CD8-positive, alpha-beta memory T cell (primary cell): ENCODE measurements around the gene HTR1A. TPM values are rescaled to one million over a fixed set of nuclear protein-coding genes. Genes with fewer than 3 reads are reported as not detected.

Experiments
- CTCF ChIA-PET: fragments of 350-600 bp; sonication (Branson Sonifier 250); formaldehyde crosslinking; loops from one replicate; lab custom pipeline; 2021; ENCODE audit warnings: antibody characterized with exemption; lab: Charles Lee
- POLR2A ChIA-PET: fragments of 350-600 bp; sonication (Branson Sonifier 250); formaldehyde crosslinking; loops from one replicate; lab custom pipeline; 2021; ENCODE audit warnings: antibody characterized with exemption; lab: Charles Lee
- DNase-seq, 5 donors: peaks; one replicate each; pipeline versions ENCODE4 v3.0.0 to v3.0.0-alpha.2; 2020 to 2022; ENCODE audit warnings: mixed read lengths in 1 of 5
- H3K27ac ChIP-seq: one replicate; pipeline ENCODE4 v1.7.0; 2013; ENCODE audit warnings: low read depth, mild to moderate bottlenecking, low read length, moderate library complexity
- H3K27me3 ChIP-seq: 2 replicates; pipeline ENCODE4 v1.7.0; 2013; ENCODE audit warnings: low read length, mild to moderate bottlenecking; ENCODE audit not compliant: insufficient read depth, poor library complexity, severe bottlenecking
- H3K36me3 ChIP-seq: 2 replicates; pipeline ENCODE4 v1.7.0; 2013; ENCODE audit warnings: mild to moderate bottlenecking, low read length, moderate library complexity; ENCODE audit not compliant: insufficient read depth
- H3K4me1 ChIP-seq: 2 replicates; pipeline ENCODE4 v1.7.0; 2013; ENCODE audit warnings: mild to moderate bottlenecking, low read length, moderate library complexity; ENCODE audit not compliant: insufficient read depth
- H3K4me3 ChIP-seq: 2 replicates; pipeline ENCODE4 v1.7.0; 2013; ENCODE audit warnings: mild to moderate bottlenecking, low read length
- H3K9me3 ChIP-seq: 2 replicates; pipeline ENCODE4 v1.7.0; 2013; ENCODE audit warnings: mild to moderate bottlenecking, low read length
- H3K27ac Mint-ChIP-seq, 8 donors: one replicate each; pipeline ENCODE4 v1.8.0; 2020 to 2021; ENCODE audit warnings: mixed read lengths in 8 of 8, mild to moderate bottlenecking in 6 of 8, inconsistent platforms in 3 of 8, moderate library complexity in 3 of 8
- H3K27me3 Mint-ChIP-seq, 2 donors: one replicate each; pipeline ENCODE4 v1.8.0; 2020 to 2021; ENCODE audit warnings: mixed read lengths in 2 of 2, mild to moderate bottlenecking in 1 of 2, moderate library complexity in 1 of 2
- H3K36me3 Mint-ChIP-seq, 3 donors: one replicate each; pipeline ENCODE4 v1.8.0; 2020 to 2021; ENCODE audit warnings: mixed read lengths in 3 of 3, inconsistent platforms in 1 of 3, mild to moderate bottlenecking in 1 of 3
- H3K4me1 Mint-ChIP-seq, 3 donors: one replicate each; pipeline ENCODE4 v1.8.0; 2020 to 2021; ENCODE audit warnings: mixed read lengths in 3 of 3, inconsistent platforms in 1 of 3, mild to moderate bottlenecking in 1 of 3
- H3K4me3 Mint-ChIP-seq, 7 donors: one replicate each; pipeline ENCODE4 v1.8.0; 2020 to 2021; ENCODE audit warnings: mixed read lengths in 7 of 7, mild to moderate bottlenecking in 6 of 7, moderate library complexity in 4 of 7, inconsistent platforms in 2 of 7
- H3K9me3 Mint-ChIP-seq, 5 donors: one replicate each; pipeline ENCODE4 v1.8.0; 2020 to 2022; ENCODE audit warnings: mixed read lengths in 5 of 5, mild to moderate bottlenecking in 3 of 5, moderate library complexity in 2 of 5, inconsistent platforms in 1 of 5
- polyA plus RNA-seq: library from polyadenylated mRNA; unstranded; fragments of 300-500 nt; fragmentation: Illumina TruSeq; gene quantifications from one replicate; pipeline ENCODE4 v1.2.3, GENCODE V29; 2021
- total RNA-seq, 2 experiments: library from RNA; stranded (reverse); gene quantifications; one replicate each; pipeline ENCODE4 v1.2.3, GENCODE V29; 2021

Gene HTR1A
- total RNA-seq = not detected
- polyA plus RNA-seq = not detected

DNA sequence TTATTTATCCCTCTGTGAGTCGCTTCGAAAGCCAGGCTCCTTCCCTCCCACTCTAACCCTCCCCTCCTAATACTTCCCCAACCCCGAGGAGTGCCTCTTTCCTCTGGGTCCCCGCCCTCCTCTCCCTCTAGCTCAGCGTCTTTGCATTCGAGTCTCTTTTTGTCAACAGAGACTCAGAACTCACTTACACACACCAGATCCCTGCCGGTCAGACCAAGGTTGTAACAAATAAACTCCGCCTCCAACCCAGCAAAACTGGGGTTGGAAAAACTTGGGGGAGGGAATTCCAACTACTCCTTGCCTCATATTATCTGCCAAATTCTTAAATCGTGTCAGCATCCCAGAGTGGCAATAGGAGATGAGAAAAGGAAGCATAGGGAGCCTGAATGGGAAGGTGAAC lies at the start of gene HTR1A:
Gene HTR1A, minus strand, starts transcription at position 167 of the 400 bp plus-strand sequence. CDS start 726 bp downstream, outside the sequence.
- ChIA-PET CTCF (no interaction called here), POLR2A (no interaction called here)
- no peaks in the 10 kb centered on the region for H3K4me1 ChIP-seq
- no peak for DNase-seq
- no peak within 1 kb of the TSS for H3K27ac ChIP-seq
- H3K4me3 ChIP-seq = no peak within 1 kb of the TSS
- no peaks in the 10 kb centered on the region for H3K9me3 ChIP-seq
- no peaks in the 10 kb centered on the region for H3K27me3 ChIP-seq
- Mint-ChIP-seq H3K4me1 (no peaks in the 10 kb centered on the region), H3K27ac (no peak within 1 kb of the TSS), H3K9me3 (peaks cover 2 to 21% (median 11%) of the 10 kb centered on the region in 5 donors), H3K27me3 (peaks cover 11 to 30% of the 10 kb centered on the region in 2 donors), H3K4me3 (no peak within 1 kb of the TSS), H3K36me3 (peaks cover 0 to 1% (median 0%) of the 10 kb centered on the region in 3 donors)
- no peaks in the 10 kb centered on the region for H3K36me3 ChIP-seq

DNA sequence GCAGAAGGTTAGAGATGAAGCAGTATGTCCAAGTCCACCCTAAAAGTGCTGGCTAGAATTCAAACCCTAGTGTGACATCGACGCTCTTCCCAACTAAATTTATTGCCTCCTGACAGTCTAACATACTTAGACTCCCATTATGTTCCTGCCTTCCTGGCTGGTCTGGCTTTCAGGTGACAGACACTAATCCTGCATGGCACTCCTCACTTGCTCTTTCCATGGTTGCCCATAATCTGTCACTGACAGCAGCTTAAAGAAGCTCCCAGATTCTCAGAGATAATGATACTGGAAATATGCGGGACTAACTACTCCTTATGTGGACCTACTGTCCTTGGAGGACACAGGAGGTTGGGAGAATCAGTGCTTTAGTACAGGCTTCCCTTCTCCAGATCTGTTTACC lies 41.7 kb upstream of the HTR1A start:
- Histone ChIP-seq H3K36me3 (no peaks in the 10 kb centered on the region), H3K4me3 (no peak overlapping the region), H3K27ac (no peak overlapping the region), H3K27me3 (no peaks in the 10 kb centered on the region), H3K9me3 (no peaks in the 10 kb centered on the region), H3K4me1 (no peaks in the 10 kb centered on the region)
- CTCF ChIA-PET = no interaction called here
- Mint-ChIP-seq H3K27me3 (no peaks in the 10 kb centered on the region), H3K36me3 (no peaks in the 10 kb centered on the region), H3K9me3 (peaks cover 0 to 2% (median 0%) of the 10 kb centered on the region in 5 donors), H3K4me3 (no peak overlapping the region), H3K4me1 (no peaks in the 10 kb centered on the region), H3K27ac (no peak overlapping the region)
- POLR2A ChIA-PET = no interaction called here
- DNase-seq = no peak

DNA sequence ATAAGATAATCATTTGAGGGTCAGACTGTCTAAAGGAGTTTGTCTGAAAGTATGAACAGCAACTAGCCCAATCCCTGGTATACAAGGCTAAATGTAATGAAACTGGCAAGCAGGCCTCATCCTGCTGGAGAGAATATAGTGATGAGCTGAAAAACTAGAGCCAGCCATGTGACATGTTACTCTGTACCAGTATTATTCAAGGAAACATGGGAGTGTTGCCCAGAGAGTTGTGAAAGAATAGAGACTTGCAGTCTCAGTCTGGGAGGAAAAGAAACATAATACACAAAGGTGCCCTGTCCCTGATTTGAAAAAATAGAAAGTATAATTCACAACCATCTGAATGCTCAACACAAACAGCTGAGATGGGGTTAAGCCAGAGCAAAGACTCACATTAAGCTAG lies 37.9 kb upstream of the HTR1A start:
- Histone ChIP-seq H3K4me3 (no peak overlapping the region), H3K27ac (no peak overlapping the region), H3K4me1 (no peaks in the 10 kb centered on the region), H3K27me3 (no peaks in the 10 kb centered on the region), H3K9me3 (no peaks in the 10 kb centered on the region), H3K36me3 (no peaks in the 10 kb centered on the region)
- H3K36me3 Mint-ChIP-seq = no peaks in the 10 kb centered on the region
- DNase-seq = no peak
- no peak overlapping the region for H3K4me3 Mint-ChIP-seq
- CTCF ChIA-PET = no interaction called here
- H3K27ac Mint-ChIP-seq = no peak overlapping the region
- H3K9me3 Mint-ChIP-seq = peaks cover 2 to 4% (median 2%) of the 10 kb centered on the region in 5 donors
- H3K4me1 Mint-ChIP-seq = no peaks in the 10 kb centered on the region
- no peaks in the 10 kb centered on the region for H3K27me3 Mint-ChIP-seq
- POLR2A ChIA-PET = no interaction called here

DNA sequence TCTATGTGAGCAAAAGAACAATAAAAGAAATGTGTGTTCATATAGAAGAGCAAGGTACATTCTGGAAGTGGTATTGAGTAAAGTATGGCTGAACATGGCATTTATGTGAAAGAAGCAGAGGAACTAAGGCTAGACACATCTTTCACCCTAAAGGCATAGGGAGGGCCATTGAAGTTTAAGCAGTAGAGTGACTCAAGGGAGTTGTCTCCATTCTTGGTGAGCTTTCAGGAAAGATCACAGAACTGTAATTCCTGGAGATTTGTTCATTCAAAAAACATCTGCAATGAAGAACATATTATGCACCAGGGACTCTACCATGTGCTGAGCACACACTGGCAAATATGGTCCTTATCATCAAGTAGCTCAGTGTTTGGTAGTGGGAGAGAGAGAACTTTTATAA lies 24.8 kb upstream of the HTR1A start:
- ChIA-PET POLR2A (no interaction called here), CTCF (no interaction called here)
- no peak overlapping the region for H3K4me3 Mint-ChIP-seq
- Histone ChIP-seq H3K27me3 (no peaks in the 10 kb centered on the region), H3K4me3 (no peak overlapping the region), H3K4me1 (no peaks in the 10 kb centered on the region), H3K9me3 (no peaks in the 10 kb centered on the region), H3K36me3 (no peaks in the 10 kb centered on the region), H3K27ac (no peak overlapping the region)
- no peak for DNase-seq
- H3K36me3 Mint-ChIP-seq = no peaks in the 10 kb centered on the region
- H3K27me3 Mint-ChIP-seq = peaks cover 0 to 1% of the 10 kb centered on the region in 2 donors
- H3K4me1 Mint-ChIP-seq = no peaks in the 10 kb centered on the region
- H3K9me3 Mint-ChIP-seq = peaks cover 0 to 10% (median 2%) of the 10 kb centered on the region in 5 donors
- no peak overlapping the region for H3K27ac Mint-ChIP-seq

DNA sequence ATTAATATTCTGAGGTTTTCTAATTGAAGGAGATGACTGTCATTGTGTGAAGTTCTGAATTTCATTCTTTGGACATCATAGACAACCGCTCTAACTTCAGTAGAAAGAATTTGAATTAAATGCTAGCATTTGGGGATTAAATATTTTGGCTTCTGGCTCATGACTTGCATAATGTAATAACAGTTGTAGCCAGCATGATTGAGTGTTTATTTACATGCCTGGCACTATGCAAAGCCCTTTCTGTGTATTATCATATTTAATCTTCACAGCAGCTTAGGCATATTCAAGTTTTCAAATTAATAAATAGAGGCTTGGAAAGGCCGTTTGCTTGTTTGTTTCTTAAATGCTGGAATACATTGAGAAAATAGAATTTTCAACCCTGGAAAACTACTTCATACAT lies 19.6 kb upstream of the HTR1A start:
- Histone ChIP-seq H3K27ac (no peak overlapping the region), H3K27me3 (no peaks in the 10 kb centered on the region), H3K4me3 (no peak overlapping the region), H3K4me1 (no peaks in the 10 kb centered on the region), H3K36me3 (no peaks in the 10 kb centered on the region), H3K9me3 (no peaks in the 10 kb centered on the region)
- POLR2A ChIA-PET = no interaction called here
- Mint-ChIP-seq H3K4me3 (no peak overlapping the region), H3K4me1 (no peaks in the 10 kb centered on the region), H3K27ac (no peak overlapping the region), H3K36me3 (no peaks in the 10 kb centered on the region), H3K27me3 (peaks cover 0 to 4% of the 10 kb centered on the region in 2 donors), H3K9me3 (peaks cover 2 to 10% (median 6%) of the 10 kb centered on the region in 5 donors)
- CTCF ChIA-PET = no interaction called here
- no peak for DNase-seq

DNA sequence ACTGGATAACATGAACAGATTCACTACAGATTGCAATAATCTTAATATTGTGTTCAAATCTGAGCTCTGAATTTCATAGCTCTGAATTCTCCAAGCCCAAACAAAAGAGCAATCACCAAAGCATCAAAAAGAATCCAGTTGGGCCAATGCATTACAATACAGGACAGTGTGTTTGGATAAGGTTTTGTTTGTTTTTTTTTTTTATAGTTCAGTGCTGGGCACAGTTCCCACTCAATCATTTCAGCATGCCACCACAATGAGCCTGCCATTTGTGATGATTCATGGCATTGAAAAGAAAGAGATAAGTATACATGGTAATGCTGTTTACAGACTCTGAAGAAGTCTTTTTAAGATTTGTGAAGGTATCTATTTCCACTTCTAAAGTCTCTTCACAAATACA lies 1.7 kb upstream of the HTR1A start:
- DNase-seq = no peak
- no peak overlapping the region for H3K4me3 Mint-ChIP-seq
- H3K27ac Mint-ChIP-seq = no peak overlapping the region
- H3K9me3 ChIP-seq = no peaks in the 10 kb centered on the region
- no peaks in the 10 kb centered on the region for H3K36me3 ChIP-seq
- H3K27me3 ChIP-seq = no peaks in the 10 kb centered on the region
- ChIA-PET CTCF (no interaction called here), POLR2A (no interaction called here)
- no peak overlapping the region for H3K4me3 ChIP-seq
- H3K36me3 Mint-ChIP-seq = peaks cover 0 to 1% (median 0%) of the 10 kb centered on the region in 3 donors
- H3K27ac ChIP-seq = no peak overlapping the region
- peaks cover 8 to 24% of the 10 kb centered on the region in 2 donors for H3K27me3 Mint-ChIP-seq
- no peaks in the 10 kb centered on the region for H3K4me1 Mint-ChIP-seq
- H3K4me1 ChIP-seq = no peaks in the 10 kb centered on the region
- H3K9me3 Mint-ChIP-seq = peaks cover 2 to 19% (median 11%) of the 10 kb centered on the region in 5 donors

DNA sequence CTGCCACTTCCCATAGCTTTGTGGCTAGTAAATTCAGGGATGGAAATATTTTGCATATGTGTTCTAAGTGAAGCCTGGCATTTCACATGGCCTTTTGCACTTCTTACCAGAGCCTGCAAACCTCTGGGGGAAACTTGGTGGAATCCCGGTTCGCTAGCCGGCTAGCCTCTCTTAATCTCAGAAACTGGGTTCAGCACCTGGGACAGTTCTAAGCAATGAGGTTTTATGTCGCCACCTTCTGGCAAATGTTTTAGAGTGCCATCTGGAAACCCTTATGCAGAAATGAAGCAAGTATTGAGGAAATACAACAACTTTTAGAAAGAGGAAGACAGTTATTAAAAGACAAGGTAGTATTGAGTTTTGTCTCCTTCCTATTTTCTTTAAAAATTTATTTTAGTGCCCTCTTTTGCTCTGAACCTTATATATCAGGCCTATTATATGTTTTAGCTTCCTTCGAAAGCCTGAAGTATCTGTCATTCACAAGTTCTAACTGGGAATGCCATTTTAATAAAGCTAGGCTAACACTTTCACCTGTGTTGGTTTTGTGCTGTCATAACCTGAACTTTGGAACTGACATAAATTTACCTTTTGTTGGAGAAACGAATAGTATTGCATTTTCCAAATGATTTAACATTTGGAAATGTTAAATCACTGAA lies 963 bp upstream of the HTR1A start:
- Histone ChIP-seq H3K36me3 (no peaks in the 10 kb centered on the region), H3K4me3 (no peak overlapping the region), H3K4me1 (no peaks in the 10 kb centered on the region), H3K27ac (no peak overlapping the region), H3K27me3 (no peaks in the 10 kb centered on the region), H3K9me3 (no peaks in the 10 kb centered on the region)
- no peak for DNase-seq
- CTCF ChIA-PET = no interaction called here
- POLR2A ChIA-PET = no interaction called here
- peaks cover 2 to 21% (median 11%) of the 10 kb centered on the region in 5 donors for H3K9me3 Mint-ChIP-seq
- H3K36me3 Mint-ChIP-seq = peaks cover 0 to 1% (median 0%) of the 10 kb centered on the region in 3 donors
- no peaks in the 10 kb centered on the region for H3K4me1 Mint-ChIP-seq
- peaks cover 11 to 30% of the 10 kb centered on the region in 2 donors for H3K27me3 Mint-ChIP-seq
- H3K4me3 Mint-ChIP-seq = no peak overlapping the region
- no peak overlapping the region for H3K27ac Mint-ChIP-seq

DNA sequence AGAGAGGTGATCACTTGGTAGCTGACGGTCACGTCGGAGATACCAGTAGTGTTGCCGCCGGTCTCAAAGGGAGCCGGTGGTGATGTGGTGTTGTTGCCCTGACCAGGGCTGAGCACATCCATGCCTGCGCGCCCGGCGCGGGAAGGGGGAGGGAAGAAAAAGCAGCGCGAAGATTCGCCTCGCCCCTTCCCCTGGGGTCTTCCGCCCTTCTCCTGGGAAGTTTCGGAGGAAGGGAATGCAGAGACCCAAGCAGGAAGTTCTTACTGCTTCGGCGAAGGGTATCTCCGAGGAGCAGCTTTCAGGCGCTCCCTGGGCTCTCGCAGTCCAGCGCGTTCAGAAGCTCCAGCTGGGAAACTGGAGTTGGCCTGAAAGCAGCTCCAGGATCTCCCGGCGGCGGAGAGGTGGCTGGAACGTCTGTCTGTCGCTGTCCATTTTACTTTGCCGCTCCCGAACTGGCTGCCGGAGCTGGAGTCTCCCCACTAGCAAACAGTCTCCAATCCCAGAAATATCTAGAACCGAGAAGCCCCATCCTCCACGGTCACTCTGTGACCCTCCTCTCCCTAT lies 565 bp downstream of the HTR1A start:
- H3K9me3 Mint-ChIP-seq = peaks cover 2 to 21% (median 11%) of the 10 kb centered on the region in 5 donors
- Histone ChIP-seq H3K27me3 (no peaks in the 10 kb centered on the region), H3K9me3 (no peaks in the 10 kb centered on the region), H3K4me1 (no peaks in the 10 kb centered on the region), H3K27ac (no peak overlapping the region), H3K36me3 (no peaks in the 10 kb centered on the region), H3K4me3 (no peak overlapping the region)
- H3K36me3 Mint-ChIP-seq = peaks cover 0 to 1% (median 0%) of the 10 kb centered on the region in 3 donors
- no peak overlapping the region for H3K27ac Mint-ChIP-seq
- peaks cover 11 to 30% of the 10 kb centered on the region in 2 donors for H3K27me3 Mint-ChIP-seq
- DNase-seq = no peak
- CTCF ChIA-PET = no interaction called here
- no peak overlapping the region for H3K4me3 Mint-ChIP-seq
- no peaks in the 10 kb centered on the region for H3K4me1 Mint-ChIP-seq
- POLR2A ChIA-PET = no interaction called here
